CD1c-positive myeloid dendritic cell (primary cell): ENCODE results near the gene ARHGAP25.

Experiments
- DNase-seq: peaks from one replicate; pipeline ENCODE4 v3.0.0-alpha.2; 2016; ENCODE audit errors: extremely low spot score

The ARHGAP25 gene

DNA sequence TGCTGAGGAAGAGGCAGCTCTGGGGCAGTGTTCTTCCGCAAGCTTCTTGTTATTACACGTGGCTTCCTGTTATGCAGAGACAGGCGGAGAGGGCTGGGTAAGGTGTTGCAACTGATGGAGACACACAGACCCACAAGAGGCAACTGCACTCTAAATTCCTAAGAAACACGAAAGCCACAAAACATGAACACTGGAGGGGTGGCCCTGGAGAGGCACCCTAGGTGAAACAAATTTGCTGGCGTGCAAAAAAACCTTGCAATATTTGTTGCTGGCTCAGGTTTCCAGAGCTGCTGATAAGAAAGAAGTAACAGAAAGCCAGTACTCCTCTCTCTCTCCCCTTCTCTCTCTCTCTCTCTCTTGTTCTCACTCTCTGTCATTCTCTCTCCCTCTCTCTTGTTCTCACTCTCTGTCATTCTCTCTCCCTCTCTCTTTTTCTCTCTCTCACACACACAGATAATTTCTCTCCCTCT, 31.8 kb downstream of the ARHGAP25 start:
- peak; percentile 88 for DNase-seq

DNA sequence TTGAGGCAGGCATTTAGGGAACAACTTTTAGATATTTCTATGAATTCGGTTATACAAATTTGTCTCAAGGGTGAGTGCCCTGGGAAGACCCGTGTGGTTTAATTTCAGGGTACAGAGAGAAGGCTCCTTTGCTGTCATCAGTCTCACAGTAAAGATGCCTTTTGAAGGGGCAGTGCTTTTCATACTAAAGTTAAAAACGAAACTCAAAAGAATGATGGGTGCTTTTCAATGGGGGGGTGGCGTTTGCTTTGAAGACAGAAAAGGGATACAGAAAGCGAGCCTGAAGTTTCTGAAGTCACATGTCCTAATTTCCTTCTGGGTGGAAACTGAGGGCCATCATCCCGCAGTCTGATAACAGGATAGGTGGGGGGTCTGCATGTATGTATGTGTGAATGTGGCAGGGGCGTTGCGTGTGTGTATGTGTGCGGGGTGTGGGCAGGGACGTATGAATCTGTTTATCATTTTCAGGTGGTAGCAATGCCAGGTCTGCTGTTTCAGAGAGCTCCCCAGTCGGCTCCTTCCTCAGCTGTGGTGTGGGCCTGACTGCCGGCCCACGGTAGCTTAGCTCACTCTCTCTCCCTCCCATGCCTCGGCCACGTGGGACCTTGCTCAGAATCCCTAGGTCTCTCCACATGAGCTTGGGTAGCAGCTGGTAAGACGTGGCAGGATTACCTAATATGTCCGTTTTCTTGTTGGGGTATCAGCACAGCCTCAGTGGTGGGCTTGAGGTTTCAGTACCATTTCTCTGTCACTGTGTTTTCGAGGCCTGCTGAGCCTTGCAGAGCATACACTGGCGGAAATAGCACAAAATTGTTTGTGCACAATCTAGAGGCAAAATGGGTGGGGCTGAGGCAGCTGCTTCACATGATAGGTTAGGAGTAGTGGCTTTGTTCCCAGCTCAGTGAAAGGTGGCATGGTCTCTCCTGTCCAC, 32.7 kb downstream of the ARHGAP25 start:
- no peak for DNase-seq

DNA sequence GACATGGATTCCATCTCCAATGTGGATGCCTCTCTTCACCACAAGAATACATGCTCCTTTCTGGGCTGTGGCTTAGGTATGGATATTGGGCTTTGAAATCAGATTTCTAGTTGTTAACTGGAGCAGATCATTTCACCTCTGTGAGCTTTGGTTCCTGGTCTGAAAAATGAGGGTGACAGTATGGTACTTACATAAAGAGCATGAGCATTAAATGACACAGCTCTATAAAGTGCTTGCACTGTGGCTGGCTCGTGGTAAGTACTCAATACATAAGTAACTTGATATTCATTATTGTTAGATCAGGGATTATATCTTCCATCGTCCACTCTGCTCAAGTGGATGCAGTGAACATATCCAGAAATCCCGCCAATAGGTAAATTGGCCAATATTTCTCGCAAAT, 33.4 kb downstream of the ARHGAP25 start:
- DNase-seq = no peak

- DNase-seq = no peak
Measured at GRCh38 chr2:68768461-68768860, 33.9 kb downstream of the ARHGAP25 start.

DNA sequence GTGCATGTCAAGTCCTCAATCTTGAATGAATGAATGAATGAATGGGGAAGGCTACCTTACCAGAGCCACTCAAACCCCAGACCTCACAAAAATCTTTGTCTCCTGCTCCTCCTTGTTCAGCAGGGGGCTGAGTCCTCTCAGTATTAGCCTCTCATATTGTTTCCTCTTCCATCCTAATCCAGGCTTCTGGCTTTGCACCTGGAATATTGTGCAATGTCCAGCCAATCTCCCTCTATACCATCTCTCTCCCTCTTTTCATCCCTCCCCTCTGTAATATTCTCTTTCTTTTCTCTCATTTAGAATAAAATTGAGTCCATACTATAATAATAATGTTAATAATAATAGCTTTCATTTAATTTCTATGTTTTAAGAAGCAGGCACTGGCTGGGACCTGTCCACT, 34.3 kb downstream of the ARHGAP25 start:
- no peak for DNase-seq

DNA sequence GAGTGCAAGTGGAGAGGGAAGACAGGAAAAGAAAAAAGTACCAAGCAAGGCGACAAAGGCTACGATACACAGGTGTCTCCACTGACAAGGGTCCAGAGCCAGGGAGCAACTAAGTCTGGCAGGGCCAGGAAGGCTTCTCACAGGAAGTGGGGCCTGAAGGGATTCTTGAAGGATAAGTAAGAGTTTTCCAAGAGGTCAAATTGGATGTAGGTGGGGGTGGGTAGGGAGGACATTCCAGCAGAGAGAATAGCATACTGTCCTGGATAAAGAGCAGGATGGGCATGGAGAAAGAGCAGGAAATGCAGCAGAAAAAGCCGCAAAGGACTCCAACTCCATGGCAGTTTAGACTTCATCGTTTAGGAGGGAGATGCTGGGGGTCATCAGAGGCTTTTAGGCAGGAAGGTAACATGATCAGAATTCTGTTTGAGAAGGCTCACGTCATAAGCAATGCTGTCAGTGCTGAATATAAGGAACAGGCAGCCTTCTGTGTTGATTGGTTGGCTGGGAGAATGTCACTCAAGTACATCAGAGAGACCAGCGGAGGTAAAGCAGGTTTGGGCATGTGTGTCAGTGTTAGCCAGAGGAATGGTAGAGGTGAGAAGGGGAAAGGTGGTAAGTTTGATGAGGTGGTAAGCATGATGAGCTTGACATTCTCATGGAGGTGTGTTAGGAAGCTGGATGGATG, 35.1 kb downstream of the ARHGAP25 start:
- no peak for DNase-seq

- peak; percentile 72 for DNase-seq
Measured at GRCh38 chr2:68770271-68771111, 35.9 kb downstream of the ARHGAP25 start.

DNA sequence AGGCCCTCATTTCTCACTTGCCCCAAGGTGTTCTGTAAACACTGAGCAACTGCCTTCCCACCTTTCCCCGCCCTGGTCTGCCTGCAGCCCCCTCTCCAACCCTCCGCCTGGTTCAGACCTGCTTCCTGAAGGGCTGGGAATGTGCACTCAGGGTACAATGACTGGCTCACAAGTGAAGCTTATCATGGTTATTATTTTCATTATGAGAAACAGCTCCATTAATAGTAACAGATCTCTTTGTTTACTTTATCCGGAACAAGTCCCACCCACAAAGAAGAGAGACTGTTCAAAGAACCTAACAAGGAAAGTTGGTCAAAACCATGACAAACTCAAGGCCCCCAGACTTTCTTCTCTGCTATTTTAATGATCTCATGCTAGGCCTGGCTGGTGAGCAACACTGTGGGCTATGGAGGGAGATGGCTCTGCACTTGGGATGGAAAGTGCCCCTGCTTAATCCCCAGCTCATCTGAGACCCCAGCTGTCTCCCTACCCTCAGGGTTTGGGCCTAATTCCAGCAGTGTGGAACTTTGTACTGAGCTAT, 36.7 kb downstream of the ARHGAP25 start:
- no peak for DNase-seq

GRCh38 chr2:68772109-68772508, 37.5 kb downstream of the ARHGAP25 start:
- no peak for DNase-seq

DNA sequence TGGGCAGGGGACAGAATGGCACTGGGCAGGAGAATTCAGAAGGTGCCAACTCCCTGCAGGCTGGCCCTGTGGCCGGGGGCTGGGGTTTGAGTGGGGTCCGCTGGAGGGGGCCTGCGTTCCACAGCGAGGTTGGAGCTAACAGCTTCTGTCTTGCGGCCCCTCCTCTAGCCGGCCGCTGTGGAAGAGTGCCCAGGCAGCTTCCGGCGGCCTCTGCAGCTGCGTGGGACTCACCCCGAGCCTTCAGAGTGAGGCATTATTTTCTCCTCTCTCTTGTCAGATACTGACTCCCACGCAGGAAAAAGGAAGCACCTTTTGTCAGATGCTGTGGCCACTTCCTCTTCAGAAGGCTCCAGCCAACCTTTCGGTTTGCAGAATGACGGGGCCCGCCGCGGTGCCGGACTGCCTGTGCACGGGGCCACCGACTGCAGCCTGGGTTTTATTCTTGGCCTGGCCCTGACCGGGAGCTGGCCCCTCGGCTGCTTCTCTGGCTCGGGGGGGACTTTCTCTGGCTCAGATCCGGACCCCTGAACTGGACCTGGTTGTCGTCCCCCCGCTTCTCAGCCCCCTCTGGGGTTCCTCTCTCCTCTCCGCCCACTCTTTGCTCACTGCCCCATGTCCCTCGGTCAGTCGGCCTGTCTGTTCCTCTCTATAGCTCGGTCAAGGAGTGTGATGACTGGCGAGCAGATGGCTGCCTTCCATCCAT, 40.1 kb downstream of the ARHGAP25 start:
- DNase-seq = peak; percentile 96

- DNase-seq = no peak
Measured at GRCh38 chr2:68775272-68775842, 40.7 kb downstream of the ARHGAP25 start.

DNA sequence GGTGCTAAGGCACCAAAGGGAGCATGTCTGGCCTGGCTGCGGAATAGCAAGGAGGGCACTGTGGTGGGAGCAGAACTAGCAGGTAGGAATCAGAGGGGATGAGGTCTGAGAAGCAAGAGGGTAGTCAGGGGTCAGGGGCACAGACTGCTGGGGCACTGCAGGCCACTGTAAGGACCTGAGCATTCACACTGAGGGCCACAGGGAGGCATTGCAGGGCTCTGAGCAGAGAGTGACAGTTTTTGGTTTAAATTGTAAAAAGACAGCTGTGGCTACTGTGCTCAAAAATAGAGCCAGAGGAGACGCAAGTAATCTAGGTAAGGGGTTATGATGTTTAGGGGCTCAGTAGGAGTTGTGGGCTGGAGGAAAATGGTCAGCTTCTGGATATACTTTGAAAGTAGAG, 41.5 kb downstream of the ARHGAP25 start:
- no peak for DNase-seq

GRCh38 chr2:68779595-68779994, 45.0 kb downstream of the ARHGAP25 start:
- DNase-seq = no peak

DNA sequence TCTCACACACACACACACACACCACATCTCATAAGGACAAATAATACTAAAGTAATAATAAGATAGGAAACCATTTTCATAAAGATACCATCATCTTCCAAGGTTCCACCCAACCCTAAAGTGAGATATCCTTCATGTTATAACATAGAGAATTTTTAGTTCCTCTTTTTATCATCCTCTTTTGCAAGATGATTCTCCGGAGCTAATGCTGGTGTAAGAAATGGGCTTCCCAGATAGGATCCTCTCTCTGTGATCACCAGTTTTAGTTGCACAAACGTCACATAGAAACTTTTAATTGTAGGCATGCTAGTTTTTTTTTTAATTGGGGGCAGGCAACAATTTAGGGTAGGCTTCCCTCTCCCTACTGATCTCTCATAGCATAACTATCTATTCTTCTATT, 49.6 kb downstream of the ARHGAP25 start:
- peak; percentile 72 for DNase-seq

DNA sequence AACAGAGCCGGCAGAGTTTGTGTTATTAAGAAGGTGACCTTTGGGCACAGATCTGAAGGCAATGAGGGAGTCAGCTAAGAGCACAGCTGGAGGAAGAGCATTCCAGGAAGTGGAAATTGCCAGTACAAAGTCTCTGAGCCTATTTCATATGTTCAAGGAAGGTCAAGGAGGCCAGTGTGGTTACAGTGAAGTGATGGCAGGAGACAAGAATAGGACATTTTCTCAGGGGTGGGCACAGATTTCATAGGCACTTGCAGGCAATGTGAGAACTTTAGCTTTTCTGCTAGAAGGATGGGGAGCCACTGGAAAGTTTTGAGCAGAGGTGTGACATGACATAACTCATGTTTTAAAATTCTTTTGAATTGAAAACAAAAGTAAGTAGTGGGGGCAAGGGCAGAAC, 50.3 kb downstream of the ARHGAP25 start:
- peak; percentile 48 for DNase-seq

DNA sequence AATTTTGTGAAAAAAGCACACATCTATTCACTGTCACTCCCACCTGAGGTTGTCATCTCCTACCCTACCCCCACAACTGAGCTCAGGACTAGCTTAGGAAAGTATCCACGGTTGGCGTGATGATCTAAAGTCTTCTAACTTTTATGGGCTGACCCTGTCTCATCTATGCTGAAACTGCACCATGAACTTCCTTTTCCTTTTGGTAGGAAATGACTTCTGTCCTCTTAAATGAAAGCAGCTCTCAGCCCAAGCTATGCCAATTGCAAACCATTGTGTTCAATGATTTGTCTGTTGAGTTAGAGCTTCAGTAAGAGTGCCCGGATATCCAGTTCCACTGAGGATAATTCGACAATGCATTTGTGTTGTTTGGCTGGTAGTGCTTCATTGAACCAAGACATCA, 52.7 kb downstream of the ARHGAP25 start:
- no peak for DNase-seq

DNA sequence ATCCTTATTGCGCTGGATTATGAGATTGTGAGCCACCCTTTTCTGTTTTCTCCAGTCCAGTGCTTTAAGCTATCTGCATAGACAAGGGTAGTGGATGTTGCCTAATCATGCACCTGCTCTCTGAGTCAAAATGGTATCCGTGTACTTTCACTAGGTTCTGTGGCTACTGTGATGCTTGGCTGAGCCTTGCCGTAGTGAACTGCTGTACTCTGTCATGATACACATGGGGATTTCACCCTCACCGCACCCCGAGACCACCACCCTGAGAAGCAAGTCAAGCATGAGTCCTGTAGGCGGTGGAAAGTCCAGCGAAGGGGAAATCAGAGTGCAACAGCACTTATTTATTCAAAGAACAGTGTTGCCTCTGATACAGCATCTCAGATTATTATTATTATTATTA, 55.0 kb downstream of the ARHGAP25 start:
- no peak for DNase-seq

DNA sequence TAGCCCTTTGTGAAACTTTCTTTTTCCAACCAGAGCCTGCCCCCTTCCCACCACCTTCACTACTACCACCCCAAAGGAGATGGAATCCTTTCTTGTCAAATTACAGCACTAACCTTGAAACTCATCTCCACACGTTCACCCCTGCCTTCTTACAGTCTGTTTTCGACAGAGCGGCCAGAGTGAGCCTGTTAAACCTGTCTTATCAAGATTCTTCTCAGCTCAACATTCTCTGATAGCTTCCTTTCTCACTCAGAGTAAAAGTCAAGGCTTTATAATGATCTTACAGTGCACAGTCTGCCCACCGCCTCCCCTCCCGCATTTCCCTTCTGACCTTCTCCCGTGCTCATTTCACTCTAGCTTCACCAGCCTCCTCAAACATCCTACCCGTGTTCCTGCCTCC, 56.0 kb downstream of the ARHGAP25 start:
- no peak for DNase-seq

DNA sequence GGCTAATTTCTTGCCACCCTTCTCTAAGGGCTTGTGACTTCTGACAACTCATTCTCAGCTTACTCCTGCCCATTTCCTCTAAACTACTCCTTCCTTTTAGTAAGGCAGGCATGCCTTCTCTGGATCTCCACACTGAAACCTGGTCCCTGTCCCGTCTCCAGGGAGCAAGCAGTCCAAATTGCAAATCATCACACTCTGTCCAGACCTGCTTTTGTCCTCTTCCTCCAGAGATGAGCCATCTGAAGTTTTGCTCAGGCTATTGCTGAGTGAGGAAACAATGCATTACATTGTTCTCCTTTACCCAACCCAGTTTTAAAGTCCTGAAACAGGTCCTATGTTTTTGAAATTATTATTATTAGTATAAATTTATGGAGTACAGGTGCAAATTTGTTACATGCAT, 57.3 kb downstream of the ARHGAP25 start:
- no peak for DNase-seq

- DNase-seq = no peak
Measured at GRCh38 chr2:68792751-68793150, 58.1 kb downstream of the ARHGAP25 start.
